GM12878 (cell line): ENCODE results near the gene PSAPL1. TPM values are rescaled to one million over a fixed set of nuclear protein-coding genes. Genes with fewer than 3 reads are reported as not detected.

Source experiments
- ATAC-seq: fragments of 200-7000 bp; cut with Tn5 transposase; 3 replicates; pipeline ENCODE4 v1.9.1; 2020; ENCODE audit warnings: mild to moderate bottlenecking, moderate library complexity
- BruUV-seq: library from RNA; stranded (reverse); fragments of 400-500 nt; replicated peaks from 2 replicates; lab custom pipeline; 2021; lab: Mats Ljungman, UMichigan
- CTCF ChIA-PET: fragments of 300-600 bp; sonication (Branson Sonifier 250); formaldehyde crosslinking; extraction: SDS; loops from one replicate; lab custom pipeline; 2021; ENCODE audit warnings: inconsistent platforms; lab: Yijun Ruan, JAX
- POLR2A ChIA-PET: fragments of 350-600 bp; formaldehyde crosslinking; extraction: SDS; loops from one replicate; lab custom pipeline; 2021; ENCODE audit warnings: inconsistent platforms; lab: Charles Lee
- RAD21 ChIA-PET: fragments of 300-600 bp; sonication (Branson Sonifier 250); formaldehyde crosslinking; loops from one replicate; lab custom pipeline; 2023; ENCODE audit warnings: antibody characterized with exemption; ENCODE audit not compliant: unreplicated experiment; lab: Charles Lee
- SMC1A ChIA-PET: fragments of 300-600 bp; sonication (Branson Sonifier 250); formaldehyde crosslinking; loops from one replicate; lab custom pipeline; 2023; ENCODE audit not compliant: unreplicated experiment, uncharacterized antibody; lab: Charles Lee
- DNase-seq: peaks from one replicate; pipeline ENCODE4 v3.0.0-alpha.2; 2011; ENCODE audit warnings: low read depth, low spot score
- FAIRE-seq: peaks from 3 replicates; lab custom pipeline; 2011; peaks lifted over from hg19 to GRCh38; lab: Jason Lieb, UNC
- H2AFZ ChIP-seq: 2 replicates; pipeline ENCODE4 v1.6.0; 2011; ENCODE audit warnings: low read depth, low read length, control low read depth; ENCODE audit not compliant: control insufficient read depth
- H3K27ac ChIP-seq: 2 replicates; pipeline ENCODE4 v1.5.1; 2011; ENCODE audit warnings: control low read depth; ENCODE audit not compliant: control insufficient read depth, insufficient read depth
- H3K27me3 ChIP-seq, 2 experiments: replicated peaks in 1 of 2; 2 replicates each; pipeline versions ENCODE4 v1.6.0 to v1.6.1; 2011; ENCODE audit warnings: low read length in 1 of 2; ENCODE audit not compliant: control insufficient read depth in 2 of 2, insufficient read depth in 2 of 2
- H3K36me3 ChIP-seq, 2 experiments: 2 replicates each; pipeline ENCODE4 v1.5.1; 2011; ENCODE audit warnings: low read length in 1 of 2; ENCODE audit not compliant: control insufficient read depth in 2 of 2, insufficient read depth in 2 of 2
- H3K4me1 ChIP-seq: 2 replicates; pipeline ENCODE4 v1.6.1; 2011; ENCODE audit warnings: mild to moderate bottlenecking, low read length, moderate library complexity, mixed read lengths; ENCODE audit not compliant: control insufficient read depth, insufficient read depth
- H3K4me2 ChIP-seq: 2 replicates; pipeline ENCODE4 v1.6.0; 2011; ENCODE audit warnings: control low read depth; ENCODE audit not compliant: control insufficient read depth, insufficient read depth
- H3K4me3 ChIP-seq: fragments of 200-600 bp; sonication (generic); 2 replicates; pipeline ENCODE4 v1.5.1; 2016
- H3K79me2 ChIP-seq: 2 replicates; pipeline ENCODE4 v1.6.0; 2011; ENCODE audit warnings: low read length; ENCODE audit not compliant: control insufficient read depth, insufficient read depth
- H3K9ac ChIP-seq: 2 replicates; pipeline ENCODE4 v1.8.0; 2011; ENCODE audit warnings: low read length, control low read depth, mixed read lengths; ENCODE audit not compliant: control insufficient read depth, insufficient read depth
- H3K9me3 ChIP-seq: replicated peaks from 3 replicates; pipeline ENCODE4 v1.5.1; 2011; ENCODE audit warnings: mild to moderate bottlenecking, low read length; ENCODE audit not compliant: control insufficient read depth, insufficient read depth
- H4K20me1 ChIP-seq: 2 replicates; pipeline ENCODE4 v1.6.0; 2011; ENCODE audit not compliant: control insufficient read depth, insufficient read depth
- BHLHE40 ChIP-seq, 2 experiments: fragments of 450-650 bp in 1 of 2; IDR thresholded peaks; 2 replicates each; pipeline ENCODE4 v1.6.1; 2011 to 2017; ENCODE audit warnings: low read depth in 2 of 2, borderline replicate concordance in 1 of 2, improper control_type of control experiment in 1 of 2, low read length in 1 of 2, mild to moderate bottlenecking in 1 of 2
- CBX5 ChIP-seq: sonication (generic); IDR thresholded peaks from 2 replicates; pipeline ENCODE4 v1.6.1; 2016; ENCODE audit warnings: low read depth, moderate library complexity, mild to moderate bottlenecking, inconsistent platforms
- CEBPZ ChIP-seq: fragments of 150-350 bp; IDR thresholded peaks from 2 replicates; pipeline ENCODE4 v1.6.1; 2016; ENCODE audit warnings: low read depth, low read length
- EZH2 ChIP-seq: IDR thresholded peaks from 2 replicates; pipeline ENCODE4 v1.6.1; 2012; ENCODE audit warnings: low read depth, mild to moderate bottlenecking, control low read depth, inconsistent platforms, low read length, borderline replicate concordance; ENCODE audit not compliant: control insufficient read depth
- HDAC2 ChIP-seq: fragments of 200-600 bp; sonication (generic); IDR thresholded peaks from 2 replicates; pipeline ENCODE4 v1.6.1; 2017
- HSF1 ChIP-seq: fragments of 150-350 bp; IDR thresholded peaks from 2 replicates; pipeline ENCODE4 v1.6.1; 2014; ENCODE audit warnings: mild to moderate bottlenecking, low read depth, low read length
- IKZF1 ChIP-seq: fragments of 450-650 bp; conservative IDR thresholded peaks from 2 replicates; pipeline ENCODE4 v1.6.1; 2017; ENCODE audit warnings: antibody characterized with exemption, mild to moderate bottlenecking
- JUND ChIP-seq: IDR thresholded peaks from 2 replicates; pipeline ENCODE4 v1.6.1; 2012; ENCODE audit warnings: low read depth, mild to moderate bottlenecking, low read length, improper control_type of control experiment, moderate library complexity
- NBN ChIP-seq: fragments of 450-650 bp; IDR thresholded peaks from 2 replicates; pipeline ENCODE4 v1.6.1; 2016
- NFYB ChIP-seq: IDR thresholded peaks from 2 replicates; pipeline ENCODE4 v1.6.1; 2011; ENCODE audit warnings: low read depth, mild to moderate bottlenecking, low read length, improper control_type of control experiment, moderate library complexity; ENCODE audit not compliant: insufficient read depth
- POU2F2 ChIP-seq: IDR thresholded peaks from 3 replicates; pipeline ENCODE4 v1.6.1; 2011; ENCODE audit warnings: low read depth, mild to moderate bottlenecking, low read length, borderline replicate concordance
- RAD21 ChIP-seq: IDR thresholded peaks from 2 replicates; pipeline ENCODE4 v1.6.1; 2011; ENCODE audit warnings: mild to moderate bottlenecking, low read depth, low read length, moderate library complexity; ENCODE audit not compliant: insufficient read depth
- RFX5 ChIP-seq: IDR thresholded peaks from 2 replicates; pipeline ENCODE4 v1.6.1; 2011; ENCODE audit warnings: low read depth, low read length, improper control_type of control experiment
- TCF12 ChIP-seq: IDR thresholded peaks from 2 replicates; pipeline ENCODE4 v1.6.1; 2011; ENCODE audit warnings: low read depth, mild to moderate bottlenecking, low read length
- ZNF207 ChIP-seq: fragments of 450-650 bp; IDR thresholded peaks from 2 replicates; pipeline ENCODE4 v1.6.1; 2014; ENCODE audit warnings: antibody characterized with exemption, mild to moderate bottlenecking, borderline replicate concordance
- ZNF622 ChIP-seq: fragments of 450-650 bp; IDR thresholded peaks from 2 replicates; pipeline ENCODE4 v1.6.1; 2017; ENCODE audit warnings: mild to moderate bottlenecking, inconsistent platforms
- WGBS: methylation state at CpG from one replicate; pipeline ENCODE4 v1.1.6; 2016; ENCODE audit warnings: low lambda C conversion rate; ENCODE audit not compliant: insufficient replicate concordance, insufficient coverage; ENCODE audit errors: missing lambda C conversion rate; 5-methylcytosine and 5-hydroxymethylcytosine counted together
- in situ Hi-C: fragments of 300-500 bp; cut with MboI; formaldehyde crosslinking; loops from 9 replicates; pipeline ENCODE4 v1.14.3; 2018; ENCODE audit warnings: mixed read lengths
- intact Hi-C: fragments of 100-400 bp; cut with micrococcal nuclease; formaldehyde crosslinking; loops from one replicate; pipeline ENCODE4 v1.14.2; 2022; ENCODE audit not compliant: unreplicated experiment
- polyA plus RNA-seq, 11 experiments: library from polyadenylated mRNA; depleted of rRNA in 4 of 11; unstranded in 6 of 11; stranded (reverse) in 5 of 11; fragments of >200 nt; fragmentation: Nextera tagmentation in 4 of 11; fragmentation: Illumina TruSeq in 1 of 11; extraction: Ambion mirVana in 4 of 11; extraction: Trizol in 1 of 11; gene quantifications; 1 replicate in 1 of 11; 2 replicates in 10 of 11; pipeline versions ENCODE4 v1.2.1 to v1.2.3, GENCODE V29; 2011 to 2016; ENCODE audit warnings: inconsistent platforms in 2 of 11, missing spikeins in 2 of 11, low read depth in 1 of 11
- total RNA-seq, 4 experiments: library from RNA; depleted of rRNA in 3 of 4; stranded (reverse); fragments of >200 nt in 3 of 4; fragmentation: Illumina TruSeq in 1 of 4; extraction: Trizol in 1 of 4; gene quantifications; 2 replicates each; pipeline versions ENCODE4 v1.2.1 to v1.2.3, GENCODE V29; 2013 to 2021

The PSAPL1 gene
- total and polyA plus RNA-seq, 10 of the 15 experiments (the other 5 are each of a cell fraction or from before 2014, with no cell fraction given) = not detected

GRCh38 chr4:7429601-7430078 lies 5.1 kb downstream of the PSAPL1 start:
- no peak for ATAC-seq
- Histone ChIP-seq H3K27ac (no peak overlapping the region), H3K79me2 (no peaks in the 10 kb centered on the region), H3K27me3 (no peaks in the 10 kb centered on the region), H3K36me3 (no peaks in the 10 kb centered on the region), H2AFZ (no peak overlapping the region), H3K9me3 (no peaks in the 10 kb centered on the region), H4K20me1 (no peaks in the 10 kb centered on the region), H3K4me3 (no peak overlapping the region), H3K9ac (no peak overlapping the region), H3K4me1 (no peaks in the 10 kb centered on the region), H3K4me2 (no peak overlapping the region)
- ChIA-PET SMC1A (no interaction called here), POLR2A (no interaction called here), CTCF (no interaction called here), RAD21 (no interaction called here)
- DNase-seq = no peak
- TF ChIP-seq CEBPZ = no peak
- TF ChIP-seq CBX5 = no peak
- no peak for TF ChIP-seq IKZF1
- no peak for TF ChIP-seq HDAC2
- TF ChIP-seq HSF1 = no peak
- TF ChIP-seq EZH2 = no peak
- TF ChIP-seq RFX5 = no peak
- no peak for TF ChIP-seq NFYB
- no peak for TF ChIP-seq BHLHE40 (IDR thresholded peaks at IDR 0.05; ENCODE audit: borderline replicate concordance in 1 of 2, low read depth in 2 of 2, low read length in 1 of 2)
- no peak for TF ChIP-seq JUND
- TF ChIP-seq NBN = no peak
- no peak for TF ChIP-seq RAD21
- TF ChIP-seq POU2F2 = no peak
- TF ChIP-seq ZNF622 = no peak
- TF ChIP-seq ZNF207 = no peak
- TF ChIP-seq TCF12 = no peak
- BruUV-seq = no TSS peak
- no peak for FAIRE-seq
- 37% methylated on average over 17 of the region's 17 CpGs for WGBS
- in situ Hi-C loops (no loop called here), intact Hi-C loops (no loop called here)
